ENCODE data around the gene DDX49. TPM values are rescaled to one million over a fixed set of nuclear protein-coding genes. Genes with fewer than 3 reads are reported as not detected.

Gene DDX49
- total and polyA plus RNA-seq, 2 of the 4 experiments (the other 2 are of a cell fraction) = 50.9 to 52.1 TPM

- TF ChIP-seq POLR2A (IDR thresholded peaks at IDR 0.05; ENCODE audit: low read depth, low read length) = peak; percentile 96
- 0 out of 2 replicates have a peak, but pooled peaks have one; percentile 86 for TF ChIP-seq CHD1 (IDR thresholded peaks at IDR 0.05; ENCODE audit: low read depth, low read length)
- no peak for TF ChIP-seq CEBPB (IDR thresholded peaks at IDR 0.05; ENCODE audit: low read depth, low read length)
- TF ChIP-seq MXI1 (IDR thresholded peaks at IDR 0.05; ENCODE audit: borderline replicate concordance, low read depth, low read length) = peak; percentile 99
- TF ChIP-seq FOS (IDR thresholded peaks at IDR 0.05; ENCODE audit: low read depth, low read length) = peak; percentile 55; the same call in 1 of the 2 replicates
Observed at GRCh38 chr19:18919086-18919899, at the start of gene DDX49, which contains the start of gene COPE (continued).

GRCh38 chr19:18869781-18870530 lies 49.6 kb upstream of the DDX49 start:
- Histone ChIP-seq H4K8ac (ENCODE audit: low read depth in 2 of 2, low read length in 2 of 2) (no peak overlapping the region), H2AK9ac (replicated peaks; ENCODE audit: low read depth, low read length, poor library complexity) (no peak overlapping the region), H3K27ac (ENCODE audit: insufficient read depth, low read length) (no peak overlapping the region), H3K4me2 (ENCODE audit: low read depth, low read length) (no peak overlapping the region), H3K23ac (ENCODE audit: low read depth, low read length) (no peak overlapping the region), H2AFZ (replicated peaks; ENCODE audit: low read length, poor library complexity) (no peak overlapping the region), H4K91ac (ENCODE audit: insufficient read depth, low read depth, low read length) (no peak overlapping the region), H2BK120ac (ENCODE audit: low read depth, low read length) (no peak overlapping the region), H4K20me1 (ENCODE audit: insufficient read depth, low read length) (peaks cover 8% of the 10 kb centered on the region), H2BK15ac (ENCODE audit: low read depth, low read length) (no peak overlapping the region), H3K4ac (ENCODE audit: low read depth, low read length) (no peak overlapping the region), H2BK20ac (ENCODE audit: low read depth, low read length) (no peak overlapping the region), H4K5ac (ENCODE audit: low read depth, low read length) (no peak overlapping the region), H3K27me3 (ENCODE audit: control insufficient read depth, insufficient read depth, low read length) (no peaks in the 10 kb centered on the region), H3K14ac (replicated peaks; ENCODE audit: low read depth, low read length) (no peak overlapping the region), H3K9ac (ENCODE audit: low read depth, low read length) (no peak overlapping the region), H3K9me3 (ENCODE audit: control insufficient read depth, insufficient read depth, low read length) (no peaks in the 10 kb centered on the region), H3K18ac (ENCODE audit: low read depth, low read length) (no peak overlapping the region), H3K36me3 (ENCODE audit: control insufficient read depth, insufficient read depth, low read length) (peaks cover 31% of the 10 kb centered on the region), H2BK5ac (ENCODE audit: low read depth, low read length, poor library complexity, severe bottlenecking) (no peak overlapping the region), H3K4me3 (ENCODE audit: insufficient read depth, low read depth, low read length) (no peak overlapping the region), H3K4me1 (ENCODE audit: control insufficient read depth, insufficient read depth, low read length) (no peaks in the 10 kb centered on the region), H3K79me1 (ENCODE audit: low read depth in 1 of 2, low read length in 2 of 2) (peaks cover 2 to 6% of the 10 kb centered on the region in 2 experiments; a peak in 1 of 4 replicates), H3K9me1 (ENCODE audit: insufficient read depth, low read length) (no peaks in the 10 kb centered on the region), H2AK5ac (ENCODE audit: low read depth, low read length) (no peak overlapping the region), H3K56ac (ENCODE audit: extremely low read depth, insufficient read depth, low read length) (no peak overlapping the region)
- dilution Hi-C loops (cut with HindIII; ENCODE audit: low sequenced_read_pairs, unreplicated experiment) (no loop called here), in situ Hi-C loops (cut with MboI; ENCODE audit: low sequenced_read_pairs) (no loop called here), intact Hi-C loops (cut with micrococcal nuclease) (no loop called here)
- TF ChIP-seq NFE2L2 (IDR thresholded peaks at IDR 0.05; ENCODE audit: low read depth, low read length) (no peak), RFX5 (IDR thresholded peaks at IDR 0.05; ENCODE audit: low read depth, low read length) (no peak), CHD1 (IDR thresholded peaks at IDR 0.05; ENCODE audit: low read depth, low read length) (no peak), USF2 (IDR thresholded peaks at IDR 0.05; ENCODE audit: low read depth, low read length) (no peak), FOS (IDR thresholded peaks at IDR 0.05; ENCODE audit: low read depth, low read length) (no peak)
- WGBS, 2 experiments (ENCODE audit: extremely low coverage in 2 of 2, insufficient read length in 1 of 2) = 50% methylated on average over 26 of the region's 62 CpGs; no CpG with 5 or more reads in 1 of the 2 experiments
- BruUV-seq (replicated peaks) = no TSS peak
- DNase-seq (no peak), ATAC-seq (ENCODE audit: low read depth) (no peak)
- ChIA-PET CTCF (no interaction called here), POLR2A (ENCODE audit: unreplicated experiment) (no interaction called here)
